ENCODE results near the gene EIF2AK3. TPM values are rescaled to one million over a fixed set of nuclear protein-coding genes. Genes with fewer than 3 reads are reported as not detected.

Gene EIF2AK3
- total and polyA plus RNA-seq, 2 of the 13 experiments (the other 11 are each of a cell fraction or from before 2014, with no cell fraction given): 10.3 to 30.6 TPM

DNA sequence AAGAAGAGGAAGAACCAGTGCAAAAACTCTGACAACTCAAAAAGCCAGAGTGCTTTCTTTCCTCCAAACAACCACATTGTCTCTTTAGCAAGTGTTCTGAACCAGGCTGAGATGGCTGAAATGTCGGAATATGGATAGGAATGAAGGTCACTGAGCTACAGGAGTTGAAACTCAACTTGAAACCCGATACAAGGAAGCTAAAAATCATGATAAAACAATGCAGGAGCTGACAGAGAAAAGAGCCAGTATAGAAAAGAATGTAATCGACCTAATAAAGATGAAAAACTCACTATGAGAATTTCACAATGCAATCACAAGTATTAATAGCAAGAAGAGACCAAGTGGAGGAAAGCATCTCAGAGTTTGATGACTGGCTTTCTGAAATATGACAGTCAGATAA lies 15.0 kb upstream of the EIF2AK3 start:
- intact Hi-C loops (cut with micrococcal nuclease; ENCODE audit: unreplicated experiment): no loop called here
- 0 out of 2 replicates have a peak, but pooled peaks cover 8% of the 10 kb centered on the region for H3K4me1 ChIP-seq (ENCODE audit: insufficient read depth, low read length)
- 10% methylated on average over 3 of the region's 3 CpGs for WGBS (ENCODE audit: low lambda C conversion rate)
- FAIRE-seq (no peak), ATAC-seq (no peak), DNase-seq (ENCODE audit: low spot score) (no peak)
- no TSS peak for BruUV-seq (replicated peaks)
- H3K27me3 ChIP-seq (ENCODE audit: control insufficient read depth in 1 of 2, insufficient read depth in 2 of 2, low read length in 2 of 2): no peaks in the 10 kb centered on the region; a peak in 1 of 5 replicates
- H2AFZ ChIP-seq (ENCODE audit: low read length): no peak overlapping the region
- H3K27ac ChIP-seq (ENCODE audit: extremely low read length, insufficient read depth, low read length): no peak overlapping the region
- H3K9ac ChIP-seq (ENCODE audit: insufficient read depth, low read depth, low read length): no peak overlapping the region
- no peak overlapping the region for H3K4me2 ChIP-seq (ENCODE audit: low read depth, low read length)
- in situ Hi-C loops (cut with HindIII; ENCODE audit: extremely low pct_ligation_motif_present, low pct_unique_long_range_greater_than_20kb): no loop called here
- H3K4me3 ChIP-seq (replicated peaks in 1 of 3; ENCODE audit: insufficient read depth in 1 of 3, low read depth in 2 of 3, low read length in 3 of 3): no peak overlapping the region
- POLR2A ChIA-PET: no interaction called here
- CTCF ChIA-PET (ENCODE audit: low intra/inter-chr PET ratio, low total read pairs): no interaction called here
- H3K79me2 ChIP-seq (ENCODE audit: insufficient read depth, low read length): no peaks in the 10 kb centered on the region
- no peaks in the 10 kb centered on the region for H3K36me3 ChIP-seq (replicated peaks in 1 of 2; ENCODE audit: control insufficient read depth in 1 of 2, insufficient read depth in 2 of 2, low read length in 2 of 2)
- TF ChIP-seq, protein P1, sequence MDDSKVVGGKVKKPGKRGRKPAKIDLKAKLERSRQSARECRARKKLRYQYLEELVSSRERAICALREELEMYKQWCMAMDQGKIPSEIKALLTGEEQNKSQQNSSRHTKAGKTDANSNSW (CRISPR knock-in tag; IDR thresholded peaks at IDR 0.05; ENCODE audit: borderline replicate concordance): no peak
- no peak for TF ChIP-seq ZNF224 (CRISPR knock-in tag; IDR thresholded peaks at IDR 0.05)
- no peak for TF ChIP-seq RAD51 (IDR thresholded peaks at IDR 0.05; ENCODE audit: borderline replicate concordance)
- no peak for TF ChIP-seq EED (CRISPR knock-in tag; IDR thresholded peaks at IDR 0.05)
- TF ChIP-seq SUZ12 (IDR thresholded peaks at IDR 0.05; ENCODE audit: low read depth, low read length): no peak
- TF ChIP-seq AGO1 (IDR thresholded peaks at IDR 0.05; ENCODE audit: low read depth, low read length, poor library complexity, severe bottlenecking): no peak
- TF ChIP-seq TBL1XR1 (IDR thresholded peaks at IDR 0.05; ENCODE audit: borderline replicate concordance, low read length, partially characterized antibody): no peak
- TF ChIP-seq FIP1L1 (IDR thresholded peaks at IDR 0.05; ENCODE audit: borderline replicate concordance, insufficient read depth, low read depth, low read length): no peak
- TF ChIP-seq ATF7-NPFF (CRISPR knock-in tag; IDR thresholded peaks at IDR 0.05; ENCODE audit: low read depth): no peak
- no peak for TF ChIP-seq ZBTB20 (CRISPR knock-in tag; IDR thresholded peaks at IDR 0.05; ENCODE audit: borderline replicate concordance, low read depth)
- no peaks in the 10 kb centered on the region for H4K20me1 ChIP-seq (ENCODE audit: insufficient read depth, low read length)
- no peaks in the 10 kb centered on the region for H3K9me3 ChIP-seq (ENCODE audit: low read length)
